GM21737 (cell line): Measurements from ENCODE around the gene GPC2.
A peak's percentile ranks its signal among the peaks of the same experiment; 100 is the strongest.

ENCODE experiments used
- ATAC-seq: cut with Tn5 transposase; IDR thresholded peaks from one replicate; pipeline ENCODE4 v1.9.1; 2021; ENCODE audit warnings: mild to moderate bottlenecking, moderate library complexity; ENCODE audit not compliant: unreplicated experiment

GPC2 gene

DNA sequence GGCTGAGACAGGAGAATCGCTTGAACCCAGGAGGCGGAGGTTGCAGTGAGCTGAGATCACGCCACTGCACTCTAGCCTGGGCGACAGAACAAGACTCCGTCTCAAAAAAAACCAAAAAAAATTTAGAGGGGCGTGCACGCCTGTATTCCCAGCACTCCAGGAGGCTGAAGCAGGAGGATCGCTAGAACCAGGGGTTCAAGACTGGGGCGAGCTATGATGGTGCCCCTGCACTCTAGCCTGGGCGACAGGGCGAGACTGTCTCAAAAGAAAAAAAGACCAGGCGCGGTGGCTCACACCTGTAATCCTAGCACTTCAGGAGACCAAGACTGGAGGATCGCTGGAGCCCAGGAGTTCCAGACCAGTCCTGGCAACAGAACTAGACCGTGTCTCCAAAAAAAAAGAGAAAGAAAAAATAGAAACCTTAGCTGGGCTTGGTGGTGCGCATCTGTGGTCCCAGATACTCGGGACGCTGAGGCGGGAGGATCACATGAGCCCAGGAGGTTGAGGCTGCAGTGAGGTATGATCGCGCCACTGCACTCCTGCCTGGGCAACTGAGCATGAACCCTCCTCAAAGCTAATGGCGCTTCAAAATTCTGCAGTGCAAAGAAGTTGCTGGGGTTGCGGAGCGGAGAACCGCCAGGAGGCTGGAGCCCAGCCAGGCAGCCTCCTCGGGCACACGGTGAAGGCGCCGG, 50.8 kb downstream of the GPC2 start:
- ATAC-seq, result no peak

GRCh38 chr7:100124301-100125230, 52.6 kb downstream of the GPC2 start:
- no peak for ATAC-seq

GRCh38 chr7:100122568-100122967, 54.6 kb downstream of the GPC2 start:
- ATAC-seq, result no peak

GRCh38 chr7:100122067-100122466, 55.1 kb downstream of the GPC2 start:
- ATAC-seq, result no peak

DNA sequence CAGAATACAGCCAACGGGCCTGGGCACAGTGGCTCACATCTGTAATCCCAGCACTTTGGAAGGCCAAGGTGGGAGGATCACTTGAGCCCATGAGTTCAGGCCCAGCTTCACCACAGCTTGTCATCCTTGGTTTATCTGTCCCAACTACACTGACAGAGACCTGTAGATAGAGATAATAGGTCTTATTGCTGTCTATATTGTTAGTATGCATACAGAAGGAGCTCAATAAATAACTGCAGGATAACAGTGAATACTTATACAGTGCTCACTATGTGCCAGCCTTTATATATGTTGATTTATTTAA, 56.5 kb downstream of the GPC2 start:
- no peak for ATAC-seq

- ATAC-seq, result peak; percentile 31
These were observed 57.0 kb downstream of the GPC2 start for GRCh38 chr7:100119970-100120732.
